Endothelial cell of umbilical vein (primary cell): ENCODE measurements around the gene FHIP2A.
"Not testable (repeated sequence)": the region's sequence is repeated elsewhere in the genome, so short reads cannot be mapped to it uniquely, and the experiment has no call there.

Source experiments
- CTCF ChIP-seq, 2 donors: IDR thresholded peaks; 1 replicate in 1 of 2; 2 replicates in 1 of 2; pipeline ENCODE4 v1.5.1; 2011; ENCODE audit warnings: low read length in 2 of 2, mild to moderate bottlenecking in 2 of 2, moderate library complexity in 2 of 2, control low read depth in 1 of 2, inconsistent platforms in 1 of 2, low read depth in 1 of 2; ENCODE audit not compliant: insufficient read depth in 1 of 2; ENCODE audit errors: extremely low read depth in 1 of 2
- EZH2 ChIP-seq: IDR thresholded peaks from 2 replicates; pipeline ENCODE4 v1.6.1; 2012; ENCODE audit warnings: borderline replicate concordance, low read depth, mild to moderate bottlenecking, moderate library complexity, low read length, inconsistent platforms; ENCODE audit not compliant: severe bottlenecking
- MAX ChIP-seq: IDR thresholded peaks from 2 replicates; pipeline ENCODE4 v1.6.1; 2011; ENCODE audit not compliant: insufficient read depth, insufficient read length
- MYC ChIP-seq: IDR thresholded peaks from one replicate; pipeline ENCODE4 v1.6.1; 2011; ENCODE audit warnings: mild to moderate bottlenecking, low read depth, low read length
- POLR2A ChIP-seq: IDR thresholded peaks from 2 replicates; pipeline ENCODE4 v1.6.1; 2012; ENCODE audit warnings: low read depth, mild to moderate bottlenecking, control low read depth, low read length
- POLR2AphosphoS5 ChIP-seq: IDR thresholded peaks from 2 replicates; pipeline ENCODE4 v1.6.1; 2012; ENCODE audit warnings: low read depth, mild to moderate bottlenecking, control low read depth, low read length, moderate library complexity; ENCODE audit not compliant: insufficient read depth

DNA sequence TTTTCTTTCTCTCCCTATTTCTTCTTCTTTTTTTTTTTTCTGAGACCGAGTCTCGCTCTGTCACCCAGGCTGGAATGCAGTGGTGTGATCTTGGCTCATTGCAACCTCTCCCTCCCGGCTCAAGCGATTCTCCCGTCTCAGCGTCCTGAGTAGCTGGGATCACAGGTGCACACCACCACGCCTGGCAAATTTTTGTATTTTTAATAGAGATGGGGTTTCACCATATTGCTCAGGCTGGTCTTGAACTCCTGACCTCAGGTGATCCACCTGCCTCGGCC lies 35.6 kb downstream of the FHIP2A start:
- TF ChIP-seq POLR2A; CTCF (IDR thresholded peaks at IDR 0.05; ENCODE audit: extremely low read depth in 1 of 2, insufficient read depth in 1 of 2, low read depth in 1 of 2, low read length in 2 of 2); EZH2; MYC; POLR2AphosphoS5; MAX: not testable (repeated sequence)
